Right atrium auricular region (tissue), 2 donors: ENCODE data around the gene UBE3C. TPM values are rescaled to one million over a fixed set of nuclear protein-coding genes. Genes with fewer than 3 reads are reported as not detected.

Experiments used
- DNase-seq: peaks from one replicate; pipeline ENCODE4 v3.0.0-alpha.2; 2019; ENCODE audit warnings: low spot score
- H3K27ac ChIP-seq, 2 donors: fragments of 200-600 bp; sonication (generic); 1 replicate in 1 of 2; 2 replicates in 1 of 2; pipeline ENCODE4 v1.5.1; 2016 to 2019
- H3K27me3 ChIP-seq, 2 donors: fragments of 200-600 bp; sonication (generic); one replicate each; pipeline versions ENCODE4 v1.5.1 to v1.6.0; 2017 to 2019
- H3K36me3 ChIP-seq: fragments of 200-600 bp; sonication (generic); one replicate; pipeline ENCODE4 v1.5.1; 2016
- H3K4me1 ChIP-seq, 2 donors: fragments of 200-600 bp; sonication (generic); one replicate each; pipeline versions ENCODE4 v1.5.1 to v1.6.0; 2017 to 2019
- H3K4me3 ChIP-seq, 2 donors: fragments of 200-600 bp; sonication (generic); 1 replicate in 1 of 2; 2 replicates in 1 of 2; pipeline ENCODE4 v1.5.1; 2017 to 2019; ENCODE audit warnings: mild to moderate bottlenecking in 1 of 2, moderate library complexity in 1 of 2
- H3K9me3 ChIP-seq, 2 donors: fragments of 200-600 bp; sonication (generic); one replicate each; pipeline ENCODE4 v1.5.1; 2019
- total RNA-seq, 2 donors: library from RNA; depleted of rRNA; stranded (reverse); fragments of >200 nt; gene quantifications; one replicate each; pipeline ENCODE4 v1.1.0, GENCODE V29; 2016
- TF ChIP-seq, protein P1 (sequence below), 2 donors: fragments of 200-600 bp; sonication (generic); IDR thresholded peaks; one replicate each; pipeline ENCODE4 v1.5.1; 2019; ENCODE audit warnings: antibody characterized with exemption in 2 of 2

Gene UBE3C
- 10 to 100 TPM; 53.3 to 60.8 TPM for total RNA-seq

DNA sequence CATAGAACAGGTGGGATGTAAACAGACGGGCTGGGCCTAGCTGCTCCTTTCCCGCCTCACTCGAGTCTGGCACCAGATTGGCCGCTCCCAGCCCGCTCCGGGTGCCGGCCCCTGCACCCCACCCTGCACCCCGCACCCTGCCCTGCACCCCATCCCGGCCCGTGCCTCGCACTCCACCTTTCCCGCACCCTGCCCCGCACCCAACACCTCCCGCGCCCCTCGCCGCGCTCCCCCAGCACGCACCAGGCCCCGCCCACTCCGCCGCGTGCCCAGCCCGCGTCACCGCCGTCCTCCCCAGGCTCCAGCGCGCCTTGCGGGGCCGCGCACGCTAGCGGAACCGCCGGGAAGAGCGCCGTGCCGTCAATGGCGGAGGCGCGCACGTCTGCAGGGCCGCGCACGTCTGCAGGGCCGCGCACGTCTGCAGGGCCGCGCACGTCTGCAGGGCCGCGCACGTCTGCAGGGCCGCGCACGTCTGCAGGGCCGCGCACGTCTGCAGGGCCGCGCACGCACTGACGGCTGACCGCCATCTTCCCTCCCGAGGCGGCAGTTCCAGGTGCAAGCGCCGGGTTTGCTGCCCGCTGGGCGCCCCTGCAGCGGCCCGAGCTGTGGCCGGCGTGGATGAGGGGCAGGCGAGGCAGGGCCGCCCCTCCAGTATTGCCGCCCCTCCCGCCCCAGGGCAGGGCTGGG lies at the start of gene UBE3C:
Gene UBE3C, plus strand, starts transcription at position 503 of the 687 bp plus-strand sequence. CDS start 347 bp downstream, outside the sequence.
- Histone ChIP-seq H3K4me1 (peaks cover 0 to 37% of the 10 kb centered on the region in 2 donors), H3K36me3 (peaks cover 15% of the 10 kb centered on the region), H3K4me3 (peak within 1 kb of the TSS; percentile 82 to 86), H3K9me3 (no peaks in the 10 kb centered on the region), H3K27me3 (no peaks in the 10 kb centered on the region), H3K27ac (peak within 1 kb of the TSS; percentile 93 to 95)
- peak; percentile 75 for DNase-seq
- TF ChIP-seq, protein P1, sequence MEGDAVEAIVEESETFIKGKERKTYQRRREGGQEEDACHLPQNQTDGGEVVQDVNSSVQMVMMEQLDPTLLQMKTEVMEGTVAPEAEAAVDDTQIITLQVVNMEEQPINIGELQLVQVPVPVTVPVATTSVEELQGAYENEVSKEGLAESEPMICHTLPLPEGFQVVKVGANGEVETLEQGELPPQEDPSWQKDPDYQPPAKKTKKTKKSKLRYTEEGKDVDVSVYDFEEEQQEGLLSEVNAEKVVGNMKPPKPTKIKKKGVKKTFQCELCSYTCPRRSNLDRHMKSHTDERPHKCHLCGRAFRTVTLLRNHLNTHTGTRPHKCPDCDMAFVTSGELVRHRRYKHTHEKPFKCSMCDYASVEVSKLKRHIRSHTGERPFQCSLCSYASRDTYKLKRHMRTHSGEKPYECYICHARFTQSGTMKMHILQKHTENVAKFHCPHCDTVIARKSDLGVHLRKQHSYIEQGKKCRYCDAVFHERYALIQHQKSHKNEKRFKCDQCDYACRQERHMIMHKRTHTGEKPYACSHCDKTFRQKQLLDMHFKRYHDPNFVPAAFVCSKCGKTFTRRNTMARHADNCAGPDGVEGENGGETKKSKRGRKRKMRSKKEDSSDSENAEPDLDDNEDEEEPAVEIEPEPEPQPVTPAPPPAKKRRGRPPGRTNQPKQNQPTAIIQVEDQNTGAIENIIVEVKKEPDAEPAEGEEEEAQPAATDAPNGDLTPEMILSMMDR (IDR thresholded peaks at IDR 0.05) = no peak

DNA sequence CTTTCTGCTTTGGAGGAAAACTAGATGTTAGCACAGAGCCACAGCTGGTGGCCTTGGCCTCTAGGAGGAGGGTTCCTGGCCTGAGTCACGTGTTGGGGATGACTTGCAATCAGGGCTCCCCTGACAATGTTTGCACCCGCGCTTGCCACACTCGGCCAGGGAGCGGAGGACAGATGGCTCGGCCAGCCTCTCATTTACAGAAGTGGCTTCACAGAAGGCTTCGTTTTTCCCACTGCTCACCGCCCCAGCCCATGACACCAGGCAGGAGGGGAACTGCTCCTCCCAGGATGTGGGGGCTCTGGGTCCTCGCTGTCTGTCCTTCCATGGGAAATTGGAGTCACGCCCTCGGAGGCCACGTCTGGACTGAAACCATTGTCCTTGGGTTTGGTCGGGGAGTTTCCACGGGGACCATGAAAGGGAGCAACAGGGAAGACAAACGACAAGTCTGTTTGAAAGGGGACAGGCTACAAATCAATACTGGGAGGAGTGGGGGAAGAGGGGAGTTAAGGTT lies 49.6 kb upstream of the UBE3C start:
- Histone ChIP-seq H3K4me3 (no peak overlapping the region), H3K27ac (no peak overlapping the region), H3K4me1 (no peaks in the 10 kb centered on the region), H3K9me3 (peaks cover 0 to 29% of the 10 kb centered on the region in 2 donors), H3K36me3 (no peaks in the 10 kb centered on the region), H3K27me3 (no peaks in the 10 kb centered on the region)
- no peak for DNase-seq
- TF ChIP-seq, protein P1 (IDR thresholded peaks at IDR 0.05) = no peak

DNA sequence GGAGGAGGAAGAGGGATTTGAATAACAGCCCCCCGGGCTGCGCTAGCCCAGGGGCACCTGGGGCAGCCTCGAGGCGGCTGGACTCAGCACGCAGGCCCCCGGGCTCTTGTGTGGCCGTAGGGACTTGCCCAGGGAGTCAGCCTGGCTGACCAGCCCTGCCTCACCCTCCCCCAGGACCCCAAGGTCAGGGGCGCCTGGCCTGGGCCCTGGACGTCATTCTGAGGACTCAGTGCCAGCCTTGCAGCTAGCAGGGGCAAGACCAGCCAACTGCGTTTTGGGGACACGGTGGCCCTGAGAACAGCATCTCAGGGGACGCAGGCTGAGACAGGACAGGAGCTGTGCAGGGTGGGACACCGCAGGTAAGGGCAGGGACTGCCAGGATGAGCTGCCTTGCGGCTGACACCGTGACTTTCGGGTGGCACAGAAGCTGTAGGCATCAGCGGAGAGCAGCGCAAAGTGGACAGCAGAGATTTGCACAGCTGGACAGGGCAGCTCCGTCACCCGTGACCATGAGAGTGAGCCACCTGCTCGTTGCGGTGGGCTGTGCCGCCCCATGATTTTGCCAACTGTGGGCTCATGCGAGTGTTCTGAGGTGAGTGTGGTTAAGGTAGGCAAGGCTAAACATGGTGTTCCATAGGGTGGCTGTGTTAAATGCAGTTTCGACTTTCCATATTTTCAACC lies 48.1 kb upstream of the UBE3C start:
- no peaks in the 10 kb centered on the region for H3K36me3 ChIP-seq
- TF ChIP-seq, protein P1 (IDR thresholded peaks at IDR 0.05) = no peak

DNA sequence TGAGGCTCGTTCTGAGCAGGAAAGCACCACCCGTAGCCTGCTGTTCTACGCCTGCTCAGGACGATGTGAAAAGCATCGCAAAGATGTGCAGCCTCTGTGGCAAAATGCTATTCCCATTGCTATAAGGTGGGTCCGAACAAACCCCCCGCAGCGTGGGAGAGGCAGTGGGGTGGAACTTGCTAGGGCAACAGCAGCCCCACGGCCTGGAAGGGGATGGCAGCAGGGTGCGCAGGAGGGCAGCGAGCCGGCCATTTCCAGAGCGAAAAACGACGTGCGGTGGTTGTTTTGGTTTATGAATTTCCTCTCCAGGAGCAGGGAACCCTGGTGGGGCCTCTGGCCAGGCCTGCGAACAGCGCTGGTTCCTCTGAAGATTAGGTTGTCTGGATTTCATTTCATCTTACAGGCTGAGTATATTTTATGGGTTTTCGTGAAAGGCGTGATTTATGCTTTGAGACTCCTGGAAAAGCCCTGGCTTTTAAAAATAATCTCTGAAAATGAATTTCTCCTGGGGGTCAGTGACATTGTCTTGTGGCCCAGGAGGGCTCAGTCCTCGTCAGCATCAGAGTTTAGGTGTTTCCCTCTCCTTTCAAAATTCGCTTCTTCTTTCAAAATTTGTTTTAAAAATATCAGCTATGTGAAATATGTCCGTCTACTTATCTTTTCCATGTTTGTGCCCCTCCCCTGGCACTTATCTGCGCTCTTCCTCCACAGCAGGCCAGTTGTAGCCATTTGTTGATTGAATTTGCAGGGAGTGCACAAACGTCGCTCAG lies 42.3 kb upstream of the UBE3C start:
- Histone ChIP-seq H3K4me1 (no peaks in the 10 kb centered on the region), H3K27ac (no peak overlapping the region), H3K9me3 (peaks cover 0 to 11% of the 10 kb centered on the region in 2 donors), H3K4me3 (no peak overlapping the region), H3K27me3 (no peaks in the 10 kb centered on the region), H3K36me3 (no peaks in the 10 kb centered on the region)
- TF ChIP-seq, protein P1 (IDR thresholded peaks at IDR 0.05) = no peak
- DNase-seq = no peak

More for the DNA sequence above, 48.1 kb upstream of the UBE3C start:
- Histone ChIP-seq H3K4me1 (no peaks in the 10 kb centered on the region), H3K4me3 (no peak overlapping the region), H3K27ac (no peak overlapping the region), H3K9me3 (peaks cover 0 to 15% of the 10 kb centered on the region in 2 donors), H3K27me3 (no peaks in the 10 kb centered on the region)
- DNase-seq = no peak

DNA sequence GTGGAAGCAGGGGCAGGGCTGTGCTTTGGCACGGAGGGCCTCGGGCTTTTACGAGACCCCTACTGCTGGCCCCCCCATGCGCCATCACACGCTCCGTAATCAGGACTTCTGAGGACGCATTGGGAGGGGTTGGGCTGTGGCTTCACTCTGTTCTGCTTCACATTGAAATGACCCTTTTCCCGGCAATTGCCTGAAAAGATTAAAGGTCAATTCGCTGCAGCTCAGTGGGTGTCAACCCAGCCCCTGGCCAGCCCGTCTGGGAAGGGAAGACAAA lies 41.7 kb upstream of the UBE3C start:
- no peak overlapping the region for H3K27ac ChIP-seq
- H3K4me3 ChIP-seq = no peak overlapping the region
- H3K9me3 ChIP-seq = peaks cover 0 to 11% of the 10 kb centered on the region in 2 donors
- DNase-seq = no peak
- H3K27me3 ChIP-seq = no peaks in the 10 kb centered on the region
- no peaks in the 10 kb centered on the region for H3K4me1 ChIP-seq
- TF ChIP-seq, protein P1 (IDR thresholded peaks at IDR 0.05) = no peak
- H3K36me3 ChIP-seq = no peaks in the 10 kb centered on the region
